Measurements from ENCODE around the gene PACRG.

PACRG gene

GRCh38 chr6:162862462-162862861, 134.7 kb downstream of the PACRG start:
- in situ Hi-C loops (cut with MboI; ENCODE audit: low sequenced_read_pairs): no loop called here

- in situ Hi-C loops (cut with MboI; ENCODE audit: low sequenced_read_pairs): no loop called here
These were observed 135.2 kb downstream of the PACRG start for GRCh38 chr6:162862941-162863340.

- in situ Hi-C loops (cut with MboI; ENCODE audit: low sequenced_read_pairs): no loop called here
These were observed 136.0 kb downstream of the PACRG start for GRCh38 chr6:162863821-162864220.

- in situ Hi-C loops (cut with MboI; ENCODE audit: low sequenced_read_pairs): no loop called here
These were observed 137.1 kb downstream of the PACRG start for GRCh38 chr6:162864911-162865310.

- in situ Hi-C loops (cut with MboI; ENCODE audit: low sequenced_read_pairs): no loop called here
These were observed 138.9 kb downstream of the PACRG start for GRCh38 chr6:162866656-162867055.

GRCh38 chr6:162868397-162868796, 140.6 kb downstream of the PACRG start:
- in situ Hi-C loops (cut with MboI; ENCODE audit: low sequenced_read_pairs): no loop called here

GRCh38 chr6:162871966-162872365, 144.2 kb downstream of the PACRG start:
- in situ Hi-C loops (cut with MboI; ENCODE audit: low sequenced_read_pairs): no loop called here

GRCh38 chr6:162873537-162873936, 145.8 kb downstream of the PACRG start:
- in situ Hi-C loops (cut with MboI; ENCODE audit: low sequenced_read_pairs): no loop called here

GRCh38 chr6:162875070-162875469, 147.3 kb downstream of the PACRG start:
- in situ Hi-C loops (cut with MboI; ENCODE audit: low sequenced_read_pairs): no loop called here

- in situ Hi-C loops (cut with MboI; ENCODE audit: low sequenced_read_pairs): no loop called here
These were observed 155.2 kb downstream of the PACRG start for GRCh38 chr6:162882801-162883481.

GRCh38 chr6:162887981-162888689, 160.4 kb downstream of the PACRG start:
- in situ Hi-C loops (cut with MboI; ENCODE audit: low sequenced_read_pairs): no loop called here

GRCh38 chr6:162889303-162889702, 161.5 kb downstream of the PACRG start:
- in situ Hi-C loops (cut with MboI; ENCODE audit: low sequenced_read_pairs): no loop called here

GRCh38 chr6:162898011-162898410, 170.2 kb downstream of the PACRG start:
- in situ Hi-C loops (cut with MboI; ENCODE audit: low sequenced_read_pairs): no loop called here

- in situ Hi-C loops (cut with MboI; ENCODE audit: low sequenced_read_pairs): no loop called here
These were observed 171.4 kb downstream of the PACRG start for GRCh38 chr6:162899148-162899547.

GRCh38 chr6:162900503-162900902, 172.7 kb downstream of the PACRG start:
- in situ Hi-C loops (cut with MboI; ENCODE audit: low sequenced_read_pairs): no loop called here

GRCh38 chr6:162904069-162904663, 176.4 kb downstream of the PACRG start:
- in situ Hi-C loops (cut with MboI; ENCODE audit: low sequenced_read_pairs): no loop called here

- in situ Hi-C loops (cut with MboI; ENCODE audit: low sequenced_read_pairs): no loop called here
These were observed 178.7 kb downstream of the PACRG start for GRCh38 chr6:162906479-162906878.

- in situ Hi-C loops (cut with MboI; ENCODE audit: low sequenced_read_pairs): no loop called here
These were observed 180.2 kb downstream of the PACRG start for GRCh38 chr6:162907876-162908481.

GRCh38 chr6:162913206-162913605, 185.4 kb downstream of the PACRG start:
- in situ Hi-C loops (cut with MboI; ENCODE audit: low sequenced_read_pairs): no loop called here

- in situ Hi-C loops (cut with MboI; ENCODE audit: low sequenced_read_pairs): no loop called here
These were observed 189.7 kb downstream of the PACRG start for GRCh38 chr6:162917506-162917905.

- in situ Hi-C loops (cut with MboI; ENCODE audit: low sequenced_read_pairs): no loop called here
These were observed 193.3 kb downstream of the PACRG start for GRCh38 chr6:162921062-162921461.
